B cell (primary cell): ENCODE measurements around the gene CARD9. TPM values are rescaled to one million over a fixed set of nuclear protein-coding genes. Genes with fewer than 3 reads are reported as not detected.

ENCODE experiments used
- ATAC-seq: fragments of 200-7000 bp; cut with Tn5 transposase; one replicate; pipeline ENCODE4 v1.10.0; 2021; ENCODE audit warnings: low read depth, mild to moderate bottlenecking, moderate number of reproducible peaks, moderate library complexity
- CTCF ChIA-PET: fragments of 350-600 bp; sonication (Branson Sonifier 250); formaldehyde crosslinking; loops from one replicate; lab custom pipeline; 2021; ENCODE audit warnings: antibody characterized with exemption, inconsistent platforms; lab: Charles Lee
- POLR2A ChIA-PET: fragments of 350-600 bp; sonication (Branson Sonifier 250); formaldehyde crosslinking; loops from one replicate; lab custom pipeline; 2021; ENCODE audit warnings: antibody characterized with exemption; lab: Charles Lee
- DNase-seq: peaks from one replicate; pipeline ENCODE4 v3.0.0; 2013
- H2AFZ ChIP-seq: 2 replicates; pipeline ENCODE4 v1.6.1; 2012; ENCODE audit warnings: mild to moderate bottlenecking, low read depth, low read length; ENCODE audit not compliant: insufficient read depth, poor library complexity, severe bottlenecking
- H3K27ac ChIP-seq, 2 donors: 1 replicate in 1 of 2; 2 replicates in 1 of 2; pipeline ENCODE4 v1.5.1; 2012 to 2013; ENCODE audit warnings: low read length in 2 of 2, mild to moderate bottlenecking in 2 of 2, moderate library complexity in 1 of 2
- H3K27me3 ChIP-seq, 4 experiments: fragments of 200-600 bp in 1 of 4; sonication (generic) in 1 of 4; replicated peaks in 1 of 4; 1 replicate in 2 of 4; 2 replicates in 2 of 4; pipeline versions ENCODE4 v1.6.1 to v1.7.0; 2013 to 2016; ENCODE audit warnings: low read length in 3 of 4, mild to moderate bottlenecking in 2 of 4, mixed read lengths in 1 of 4, moderate library complexity in 1 of 4; ENCODE audit not compliant: insufficient read depth in 4 of 4, control insufficient read depth in 3 of 4; ENCODE audit errors: control extremely low read depth in 1 of 4
- H3K36me3 ChIP-seq, 2 experiments: replicated peaks in 1 of 2; 1 replicate in 1 of 2; 2 replicates in 1 of 2; pipeline versions ENCODE4 v1.6.1 to v1.7.1; 2013; ENCODE audit warnings: low read length in 1 of 2; ENCODE audit not compliant: insufficient read depth in 2 of 2, control insufficient read depth in 1 of 2; ENCODE audit errors: control extremely low read depth in 1 of 2, extremely low read depth in 1 of 2
- H3K4me1 ChIP-seq, 2 donors: fragments of 200-600 bp in 1 of 2; sonication (generic) in 1 of 2; 1 replicate in 1 of 2; 2 replicates in 1 of 2; pipeline versions ENCODE4 v1.5.1 to v1.6.1; 2013 to 2017; ENCODE audit warnings: low read length in 2 of 2; ENCODE audit not compliant: control insufficient read depth in 2 of 2, insufficient read depth in 2 of 2
- H3K4me2 ChIP-seq: replicated peaks from 2 replicates; pipeline ENCODE3; 2012; ENCODE audit warnings: mild to moderate bottlenecking, low read depth, low read length; ENCODE audit not compliant: poor library complexity, severe bottlenecking
- H3K4me3 ChIP-seq, 5 experiments: fragments of 200-600 bp in 1 of 5; sonication (generic) in 1 of 5; 1 replicate in 3 of 5; 2 replicates in 2 of 5; pipeline versions ENCODE4 v1.5.1 to v1.7.0; 2011 to 2016; ENCODE audit warnings: low read length in 4 of 5, mild to moderate bottlenecking in 4 of 5, low read depth in 2 of 5, control low read depth in 1 of 5, moderate library complexity in 1 of 5; ENCODE audit not compliant: insufficient read depth in 1 of 5; ENCODE audit errors: control extremely low read depth in 1 of 5, extremely low read depth in 1 of 5
- H3K79me2 ChIP-seq: fragments of 200-600 bp; sonication (generic); one replicate; pipeline ENCODE4 v1.6.0; 2016; ENCODE audit warnings: low read length; ENCODE audit not compliant: control insufficient read depth, insufficient read depth
- H3K9ac ChIP-seq: fragments of 200-600 bp; sonication (generic); 2 replicates; pipeline ENCODE4 v1.6.1; 2017; ENCODE audit warnings: mild to moderate bottlenecking, low read length, moderate library complexity
- H3K9me3 ChIP-seq, 3 donors: one replicate each; pipeline versions ENCODE4 v1.6.1 to v1.7.1; 2013; ENCODE audit warnings: low read length in 2 of 3; ENCODE audit not compliant: control insufficient read depth in 2 of 3, insufficient read depth in 1 of 3; ENCODE audit errors: control extremely low read depth in 1 of 3
- H4K20me1 ChIP-seq: 2 replicates; pipeline ENCODE4 v1.6.0; 2012; ENCODE audit warnings: mild to moderate bottlenecking, low read length; ENCODE audit not compliant: insufficient read depth, control insufficient read depth, poor library complexity, severe bottlenecking
- H3K27ac Mint-ChIP-seq: one replicate; pipeline ENCODE4 v1.8.0; 2021; ENCODE audit warnings: mixed read lengths
- H3K27me3 Mint-ChIP-seq: one replicate; pipeline ENCODE4 v1.8.0; 2021; ENCODE audit warnings: mixed read lengths
- H3K4me1 Mint-ChIP-seq: one replicate; pipeline ENCODE4 v1.8.0; 2021; ENCODE audit warnings: mixed read lengths
- H3K4me3 Mint-ChIP-seq: one replicate; pipeline ENCODE4 v1.8.0; 2021; ENCODE audit warnings: mixed read lengths
- H3K9me3 Mint-ChIP-seq: one replicate; pipeline ENCODE4 v1.8.0; 2022; ENCODE audit warnings: mixed read lengths; ENCODE audit not compliant: insufficient read depth
- CTCF ChIP-seq: fragments of 200-600 bp; IDR thresholded peaks from one replicate; pipeline ENCODE4 v1.8.0; 2022; ENCODE audit warnings: antibody characterized with exemption, mild to moderate bottlenecking
- EZH2 ChIP-seq: IDR thresholded peaks from 2 replicates; pipeline ENCODE4 v1.6.1; 2012; ENCODE audit warnings: borderline replicate concordance, low read depth, mild to moderate bottlenecking, moderate library complexity, low read length; ENCODE audit not compliant: insufficient read depth, poor library complexity, severe bottlenecking
- WGBS: methylation state at CpG from one replicate; pipeline ENCODE4 v1.1.5; 2013; ENCODE audit warnings: missing lambda C conversion rate; ENCODE audit not compliant: insufficient coverage; 5-methylcytosine and 5-hydroxymethylcytosine counted together
- intact Hi-C: fragments of 100-400 bp; cut with micrococcal nuclease; formaldehyde crosslinking; loops from one replicate; pipeline ENCODE4 v1.10.0; 2022
- polyA plus RNA-seq: library from polyadenylated mRNA; depleted of rRNA; stranded (reverse); fragments of >200 nt; gene quantifications from 2 replicates; pipeline ENCODE4 v1.2.3, GENCODE V29; 2012
- total RNA-seq, 2 donors: library from RNA; stranded (reverse); fragments of 120-200 nt in 1 of 2; gene quantifications; 1 replicate in 1 of 2; 2 replicates in 1 of 2; pipeline versions ENCODE4 v1.2.3 to v1.2.4, GENCODE V29; 2013 to 2022

The CARD9 gene
- total and polyA plus RNA-seq, 2 donors (not counting 1 experiment from before 2014, with no cell fraction given) = 0.57 to 1.1 TPM

- Histone ChIP-seq H3K79me2 (no peaks in the 10 kb centered on the region), H3K4me3 (no peak overlapping the region), H3K4me2 (no peak overlapping the region), H3K27ac (no peak overlapping the region), H3K36me3 (no peaks in the 10 kb centered on the region), H3K9ac (no peak overlapping the region), H3K27me3 (no peaks in the 10 kb centered on the region), H3K4me1 (no peaks in the 10 kb centered on the region), H4K20me1 (no peaks in the 10 kb centered on the region), H3K9me3 (no peaks in the 10 kb centered on the region), H2AFZ (no peak overlapping the region)
- no peaks in the 10 kb centered on the region for H3K27me3 Mint-ChIP-seq
- ATAC-seq (no peak), DNase-seq (no peak)
- intact Hi-C loops = no loop called here
- H3K27ac Mint-ChIP-seq = no peak overlapping the region
- no peaks in the 10 kb centered on the region for H3K9me3 Mint-ChIP-seq
- ChIA-PET CTCF (no interaction called here), POLR2A (no interaction called here)
- no peaks in the 10 kb centered on the region for H3K4me1 Mint-ChIP-seq
- TF ChIP-seq CTCF = no peak
- no peak for TF ChIP-seq EZH2
- WGBS = 61% methylated on average over 14 of the region's 14 CpGs
- H3K4me3 Mint-ChIP-seq = no peak overlapping the region
These were observed 24.8 kb downstream of the CARD9 start for GRCh38 chr9:136348691-136349090.

GRCh38 chr9:136347472-136348256 is 25.8 kb downstream of the CARD9 start:
- no peak overlapping the region for H2AFZ ChIP-seq
- DNase-seq (no peak), ATAC-seq (no peak)
- ChIA-PET CTCF (no interaction called here), POLR2A (no interaction called here)
- WGBS = 91% methylated on average over 33 of the region's 34 CpGs
- H3K79me2 ChIP-seq = no peaks in the 10 kb centered on the region
- no peaks in the 10 kb centered on the region for H3K9me3 ChIP-seq
- no peak overlapping the region for H3K4me3 Mint-ChIP-seq
- H4K20me1 ChIP-seq = no peaks in the 10 kb centered on the region
- peaks cover 5% of the 10 kb centered on the region for H3K4me1 Mint-ChIP-seq
- no peak overlapping the region for H3K4me2 ChIP-seq
- no peak overlapping the region for H3K27ac ChIP-seq
- H3K27ac Mint-ChIP-seq = no peak overlapping the region
- peaks cover 1 to 4% of the 10 kb centered on the region in 2 donors for H3K4me1 ChIP-seq
- no peaks in the 10 kb centered on the region for H3K36me3 ChIP-seq
- no peak overlapping the region for H3K4me3 ChIP-seq
- intact Hi-C loops = no loop called here
- H3K27me3 Mint-ChIP-seq = no peaks in the 10 kb centered on the region
- no peaks in the 10 kb centered on the region for H3K27me3 ChIP-seq
- H3K9ac ChIP-seq = no peak overlapping the region
- no peaks in the 10 kb centered on the region for H3K9me3 Mint-ChIP-seq
- TF ChIP-seq EZH2 = no peak
- TF ChIP-seq CTCF = no peak
